GM12872 (cell line): ENCODE measurements around the gene TBXAS1.

ENCODE experiments used
- TF ChIP-seq, protein P1 (sequence below): IDR thresholded peaks from 3 replicates; pipeline ENCODE4 v1.5.1; 2011; ENCODE audit warnings: low read depth, mild to moderate bottlenecking, low read length, moderate library complexity; ENCODE audit not compliant: insufficient read depth

The TBXAS1 gene

DNA sequence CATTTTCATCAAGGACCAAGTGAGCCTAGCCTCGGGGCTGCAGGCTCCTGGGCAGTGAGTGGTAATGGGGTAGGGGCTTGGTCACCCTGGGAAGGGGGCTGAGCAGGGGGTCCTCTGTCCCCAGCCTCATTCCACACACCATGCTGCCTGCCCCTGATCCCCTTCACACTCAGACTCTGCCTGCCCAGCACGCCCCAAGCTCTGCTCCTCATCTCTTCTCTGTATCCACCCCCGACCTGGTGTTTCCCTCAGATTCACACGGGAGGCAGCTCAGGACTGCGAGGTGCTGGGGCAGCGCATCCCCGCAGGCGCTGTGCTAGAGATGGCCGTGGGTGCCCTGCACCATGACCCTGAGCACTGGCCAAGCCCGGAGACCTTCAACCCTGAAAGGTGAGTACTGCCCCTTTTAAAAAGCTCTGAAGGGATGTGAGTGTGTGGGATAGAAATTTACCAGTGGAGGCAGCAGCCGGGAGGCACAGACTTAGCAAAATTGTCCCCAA, 186.5 kb downstream of the TBXAS1 start:
- TF ChIP-seq, protein P1, sequence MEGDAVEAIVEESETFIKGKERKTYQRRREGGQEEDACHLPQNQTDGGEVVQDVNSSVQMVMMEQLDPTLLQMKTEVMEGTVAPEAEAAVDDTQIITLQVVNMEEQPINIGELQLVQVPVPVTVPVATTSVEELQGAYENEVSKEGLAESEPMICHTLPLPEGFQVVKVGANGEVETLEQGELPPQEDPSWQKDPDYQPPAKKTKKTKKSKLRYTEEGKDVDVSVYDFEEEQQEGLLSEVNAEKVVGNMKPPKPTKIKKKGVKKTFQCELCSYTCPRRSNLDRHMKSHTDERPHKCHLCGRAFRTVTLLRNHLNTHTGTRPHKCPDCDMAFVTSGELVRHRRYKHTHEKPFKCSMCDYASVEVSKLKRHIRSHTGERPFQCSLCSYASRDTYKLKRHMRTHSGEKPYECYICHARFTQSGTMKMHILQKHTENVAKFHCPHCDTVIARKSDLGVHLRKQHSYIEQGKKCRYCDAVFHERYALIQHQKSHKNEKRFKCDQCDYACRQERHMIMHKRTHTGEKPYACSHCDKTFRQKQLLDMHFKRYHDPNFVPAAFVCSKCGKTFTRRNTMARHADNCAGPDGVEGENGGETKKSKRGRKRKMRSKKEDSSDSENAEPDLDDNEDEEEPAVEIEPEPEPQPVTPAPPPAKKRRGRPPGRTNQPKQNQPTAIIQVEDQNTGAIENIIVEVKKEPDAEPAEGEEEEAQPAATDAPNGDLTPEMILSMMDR, result no peak

DNA sequence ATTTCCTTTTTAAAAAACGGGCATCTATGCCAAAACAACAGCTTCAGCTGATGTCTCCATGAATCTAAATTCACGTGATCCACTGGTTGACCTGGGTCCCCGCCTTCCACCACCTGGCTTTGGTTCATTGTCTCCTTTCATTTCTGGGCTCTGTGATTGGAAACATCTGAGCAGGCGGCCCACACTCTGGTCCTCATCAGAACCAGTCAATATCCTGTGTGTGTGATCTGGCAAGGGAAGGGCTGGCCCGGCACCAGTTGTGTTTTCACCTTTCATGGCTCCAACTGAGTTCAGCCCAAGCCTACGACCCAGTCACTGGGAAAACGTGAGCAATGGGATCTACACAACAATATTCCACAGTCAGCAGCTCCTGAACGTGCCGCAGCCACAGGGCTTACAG, 187.5 kb downstream of the TBXAS1 start:
- TF ChIP-seq, protein P1, result no peak

DNA sequence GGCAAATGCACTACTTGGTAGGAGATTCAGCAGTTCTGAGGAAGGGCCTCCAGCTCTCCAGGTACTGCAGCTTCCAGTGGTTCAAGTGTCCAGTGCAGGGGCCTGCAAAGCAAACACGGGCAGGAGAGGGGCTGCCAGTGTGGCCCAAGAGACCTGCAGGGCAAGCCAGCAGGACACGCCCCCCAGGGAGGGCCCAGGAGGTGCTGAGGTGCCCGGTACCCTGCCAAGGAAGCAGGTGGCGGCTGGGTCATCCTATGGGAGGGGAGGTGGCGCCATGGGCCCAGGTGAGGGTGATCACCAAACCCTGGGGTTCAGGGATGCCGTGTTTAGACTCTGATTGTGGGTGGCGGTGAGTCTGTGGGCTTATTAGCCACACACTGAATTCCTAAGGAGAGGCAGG, 188.0 kb downstream of the TBXAS1 start:
- TF ChIP-seq, protein P1, result no peak

DNA sequence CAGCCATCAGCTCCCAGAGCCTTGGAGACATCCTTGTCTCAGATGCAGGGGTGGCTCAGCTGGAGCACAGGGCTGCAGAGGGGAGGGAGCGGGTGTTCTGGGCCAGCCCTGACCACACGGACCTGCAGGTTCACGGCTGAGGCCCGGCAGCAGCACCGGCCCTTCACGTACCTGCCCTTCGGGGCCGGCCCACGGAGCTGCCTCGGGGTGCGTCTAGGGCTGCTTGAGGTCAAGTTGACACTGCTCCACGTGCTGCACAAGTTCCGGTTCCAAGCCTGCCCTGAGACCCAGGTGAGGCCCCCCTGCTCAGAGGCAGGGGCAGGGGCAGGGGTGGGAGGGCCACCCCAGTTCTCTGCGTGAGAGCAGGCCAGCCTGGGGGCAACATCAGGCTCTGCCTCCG, 188.5 kb downstream of the TBXAS1 start:
- TF ChIP-seq, protein P1, result no peak

DNA sequence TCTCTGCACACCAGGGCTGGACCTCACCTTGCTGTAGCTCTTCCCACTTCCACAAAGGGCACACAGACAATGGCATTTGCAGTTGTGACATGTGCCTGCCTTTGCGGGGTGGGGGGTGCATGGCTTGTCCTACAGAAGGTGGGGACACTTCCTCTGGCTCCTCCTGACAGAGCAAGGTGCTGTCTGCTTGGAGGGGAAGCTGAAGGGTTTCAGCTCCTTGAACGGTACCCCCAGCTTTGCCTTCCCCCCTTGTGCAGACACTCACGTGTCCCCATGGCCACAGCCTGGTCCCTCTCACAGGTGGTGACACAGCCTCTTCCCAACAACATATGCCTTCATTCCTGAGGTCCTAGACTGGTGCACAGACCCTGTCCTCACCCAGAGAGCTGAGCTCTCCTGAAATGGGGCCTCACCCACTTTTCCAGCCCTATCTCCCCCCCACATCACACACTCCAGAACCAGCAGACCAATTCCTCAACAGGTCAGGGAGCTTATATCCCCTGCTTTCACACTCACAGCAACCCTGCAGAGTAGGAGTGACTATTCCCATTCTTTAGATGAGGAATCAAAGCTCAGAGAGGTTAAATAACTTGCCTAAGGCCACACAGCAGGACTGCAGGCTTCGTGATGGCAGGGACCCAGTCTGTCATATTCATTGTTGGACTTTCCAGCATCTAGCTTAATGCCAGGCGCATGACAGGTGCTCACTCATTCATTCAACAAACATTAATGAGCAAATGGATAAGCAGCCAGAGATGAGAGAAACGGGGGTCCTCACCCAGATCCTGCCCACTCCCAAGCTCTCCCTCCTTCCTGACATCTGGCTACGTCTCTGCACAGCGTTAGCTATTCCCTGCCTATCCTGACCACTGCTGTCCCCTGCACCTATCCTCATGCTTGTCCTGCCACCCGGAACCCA, 189.3 kb downstream of the TBXAS1 start:
- TF ChIP-seq, protein P1, result no peak

DNA sequence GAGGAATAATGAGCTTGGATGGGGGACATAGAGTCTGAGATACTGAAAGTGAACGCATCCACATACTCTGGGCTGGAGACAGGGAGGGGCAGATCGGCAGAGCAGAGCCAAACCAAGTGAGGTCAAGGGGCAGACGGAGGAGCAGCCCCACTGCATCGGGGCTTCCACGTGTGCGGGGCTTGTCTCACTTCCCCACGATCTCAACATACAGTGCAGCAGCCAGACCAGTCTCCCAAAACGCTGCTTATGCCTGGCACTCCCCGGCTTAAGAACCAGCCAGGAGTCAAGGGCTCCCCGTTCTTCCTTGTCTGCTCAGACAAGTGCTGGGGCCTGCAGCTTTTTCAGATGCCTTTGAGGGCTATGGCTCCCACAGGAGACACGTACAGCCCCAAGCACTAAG, 190.1 kb downstream of the TBXAS1 start:
- TF ChIP-seq, protein P1, result no peak

DNA sequence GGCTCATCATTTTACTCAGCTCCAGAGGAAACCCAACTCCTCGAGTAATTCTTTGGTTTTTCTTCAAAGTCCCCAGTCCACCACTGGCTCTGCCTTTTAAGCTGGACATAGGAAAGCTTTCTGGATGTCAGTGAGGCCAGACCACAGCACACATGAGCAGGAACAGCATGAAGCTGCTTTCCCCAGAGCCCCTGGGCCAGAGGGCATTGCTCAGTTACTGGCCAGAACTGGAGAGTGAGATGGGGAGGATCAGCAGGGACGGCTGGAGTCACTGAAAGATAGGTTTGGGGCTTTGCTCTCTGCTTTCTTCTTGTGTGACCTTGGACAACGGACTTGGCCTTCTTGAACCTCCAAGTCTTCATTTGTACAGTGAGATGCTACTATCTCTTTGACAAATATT, 190.5 kb downstream of the TBXAS1 start:
- TF ChIP-seq, protein P1, result no peak
